Stomach (tissue), 4 donors: ENCODE measurements around the gene RNF208.

Experiments
- EP300 ChIP-seq: sonication (generic); formaldehyde crosslinking; IDR thresholded peaks from one replicate; pipeline ENCODE4 v1.6.1; 2017; ENCODE audit warnings: antibody characterized with exemption
- POLR2A ChIP-seq, 4 donors: fragments of 450-650 bp; IDR thresholded peaks; one replicate each; pipeline ENCODE4 v1.6.1; 2016; ENCODE audit warnings: antibody characterized with exemption in 4 of 4, control low read depth in 2 of 4, mild to moderate bottlenecking in 1 of 4, moderate library complexity in 1 of 4
- POLR2AphosphoS5 ChIP-seq, 3 donors: sonication (generic); formaldehyde crosslinking; IDR thresholded peaks; one replicate each; pipeline ENCODE4 v1.6.1; 2016; ENCODE audit warnings: antibody characterized with exemption in 3 of 3
- TF ChIP-seq, protein P1 (sequence below), 7 experiments: fragments of 450-650 bp in 4 of 7; fragments of 200-600 bp in 3 of 7; sonication (generic) in 3 of 7; IDR thresholded peaks; one replicate each; pipeline ENCODE4 v1.5.1; 2016 to 2019; ENCODE audit warnings: antibody characterized with exemption in 7 of 7, control low read depth in 2 of 7, mild to moderate bottlenecking in 1 of 7

DNA sequence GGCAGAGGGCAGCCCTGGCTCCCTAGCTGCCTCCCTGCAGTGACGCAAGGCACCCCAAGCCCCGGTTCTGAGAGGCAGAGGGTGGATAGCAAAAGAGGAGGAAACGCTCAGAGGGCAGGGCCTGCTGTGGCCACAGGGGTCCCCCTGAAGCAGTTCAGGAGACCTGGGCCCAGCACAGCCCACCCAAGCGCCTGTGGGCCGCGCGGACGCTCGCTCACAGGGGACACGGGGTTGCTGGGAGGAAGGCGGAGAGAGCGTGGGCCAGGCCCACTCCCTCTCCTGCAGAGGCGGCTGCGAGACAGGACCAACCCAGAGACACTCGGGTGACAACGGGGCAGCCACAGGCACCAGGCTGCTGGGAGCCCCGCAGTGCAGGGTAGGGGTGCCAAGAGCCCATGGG lies 42.3 kb downstream of the RNF208 start:
- TF ChIP-seq POLR2AphosphoS5 (IDR thresholded peaks at IDR 0.05) (no peak), POLR2A (IDR thresholded peaks at IDR 0.05) (no peak), EP300 (no peak)
- TF ChIP-seq, protein P1, sequence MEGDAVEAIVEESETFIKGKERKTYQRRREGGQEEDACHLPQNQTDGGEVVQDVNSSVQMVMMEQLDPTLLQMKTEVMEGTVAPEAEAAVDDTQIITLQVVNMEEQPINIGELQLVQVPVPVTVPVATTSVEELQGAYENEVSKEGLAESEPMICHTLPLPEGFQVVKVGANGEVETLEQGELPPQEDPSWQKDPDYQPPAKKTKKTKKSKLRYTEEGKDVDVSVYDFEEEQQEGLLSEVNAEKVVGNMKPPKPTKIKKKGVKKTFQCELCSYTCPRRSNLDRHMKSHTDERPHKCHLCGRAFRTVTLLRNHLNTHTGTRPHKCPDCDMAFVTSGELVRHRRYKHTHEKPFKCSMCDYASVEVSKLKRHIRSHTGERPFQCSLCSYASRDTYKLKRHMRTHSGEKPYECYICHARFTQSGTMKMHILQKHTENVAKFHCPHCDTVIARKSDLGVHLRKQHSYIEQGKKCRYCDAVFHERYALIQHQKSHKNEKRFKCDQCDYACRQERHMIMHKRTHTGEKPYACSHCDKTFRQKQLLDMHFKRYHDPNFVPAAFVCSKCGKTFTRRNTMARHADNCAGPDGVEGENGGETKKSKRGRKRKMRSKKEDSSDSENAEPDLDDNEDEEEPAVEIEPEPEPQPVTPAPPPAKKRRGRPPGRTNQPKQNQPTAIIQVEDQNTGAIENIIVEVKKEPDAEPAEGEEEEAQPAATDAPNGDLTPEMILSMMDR (IDR thresholded peaks at IDR 0.05): no peak
